ENCODE results near the gene CALML4.
"Not testable (repeated sequence)": the region's sequence is repeated elsewhere in the genome, so short reads cannot be mapped to it uniquely, and the experiment has no call there.

The CALML4 gene

DNA sequence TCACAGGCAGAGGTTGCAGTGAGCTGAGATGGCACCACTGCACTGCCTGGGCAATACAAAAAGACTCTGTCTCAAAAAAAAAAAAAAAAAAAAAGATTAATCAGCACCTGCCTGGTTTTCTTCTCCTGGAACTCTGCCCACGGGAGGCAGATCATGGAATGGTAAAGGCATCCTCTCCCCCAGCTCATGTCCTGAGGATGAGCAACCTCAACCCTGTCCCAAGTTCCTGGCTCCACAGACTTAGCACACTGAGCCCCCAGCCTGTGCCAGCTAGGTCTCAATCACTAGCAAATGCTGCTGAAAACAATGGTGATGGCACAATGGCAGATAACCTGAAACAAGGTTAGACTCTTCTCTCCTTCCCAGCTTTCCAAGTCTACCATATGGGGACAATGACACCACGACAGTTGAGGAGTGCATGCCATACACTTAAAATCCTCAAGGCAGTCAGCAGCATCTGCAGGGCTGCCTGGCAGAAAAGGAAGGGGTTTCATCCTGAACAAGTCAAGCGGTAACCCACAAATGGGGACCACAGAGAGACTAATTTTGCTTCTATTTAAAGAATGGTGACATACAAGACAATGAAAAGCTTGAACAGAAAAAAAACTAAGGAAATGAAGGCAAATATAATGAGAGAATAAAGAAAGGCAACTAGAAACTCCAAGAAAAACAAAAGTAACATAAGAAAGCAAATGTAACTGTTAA, 19.6 kb upstream of the CALML4 start:
- DNase-seq: no peak

DNA sequence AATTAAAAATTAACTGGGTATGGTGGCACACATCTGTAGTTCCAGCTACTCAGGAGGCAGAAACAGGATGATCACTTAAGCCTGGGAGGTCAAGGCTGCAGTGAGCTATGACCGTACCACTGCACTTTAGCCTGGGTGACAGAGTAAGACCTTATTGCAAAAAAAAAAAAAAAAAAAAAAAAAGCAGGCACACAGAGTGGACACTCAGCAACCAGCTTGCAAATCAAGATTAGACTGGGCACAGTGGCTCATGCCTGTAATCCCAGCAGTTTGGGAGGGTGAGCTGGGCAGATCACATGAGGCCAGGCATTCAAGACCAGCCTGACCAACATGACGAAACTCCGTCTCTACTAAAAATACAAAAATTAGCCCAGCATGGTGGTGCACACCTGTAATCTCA, 19.0 kb upstream of the CALML4 start:
- DNase-seq: no peak

DNA sequence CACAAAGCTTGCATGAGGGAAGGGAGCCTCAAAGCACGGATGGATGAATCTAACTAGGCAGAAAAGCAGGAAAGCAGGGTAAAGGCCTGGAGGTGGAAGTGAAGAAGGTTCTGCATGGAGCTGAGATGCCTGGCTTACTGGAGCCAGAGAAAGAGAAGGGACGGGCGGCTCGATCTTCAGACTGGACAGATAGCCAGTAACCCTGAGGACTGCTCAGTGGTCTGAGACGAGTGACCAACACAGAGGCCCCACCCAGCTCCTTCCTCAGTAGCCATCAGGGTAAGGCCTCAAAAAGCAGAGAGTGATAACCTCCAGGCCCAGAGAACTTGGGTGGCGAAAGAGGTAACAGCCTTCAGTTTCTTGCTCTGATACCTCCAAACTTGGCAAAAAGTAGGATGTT, 18.0 kb upstream of the CALML4 start:
- DNase-seq: no peak

DNA sequence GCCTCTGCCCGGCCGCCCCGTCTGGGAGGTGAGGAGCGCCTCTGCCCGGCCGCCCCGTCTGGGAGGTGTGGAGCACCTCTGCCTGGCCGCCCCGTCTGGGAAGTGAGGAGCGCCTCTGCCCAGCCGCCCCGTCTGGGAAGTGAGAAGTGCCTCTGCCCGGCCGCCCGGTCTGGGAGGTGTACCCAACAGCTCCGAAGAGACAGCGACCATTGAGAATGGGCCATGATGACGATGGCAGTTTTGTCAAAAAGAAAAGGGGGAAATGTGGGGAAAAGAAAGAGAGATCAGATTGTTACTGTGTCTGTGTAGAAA, 17.3 kb upstream of the CALML4 start:
- not testable (repeated sequence) for DNase-seq

DNA sequence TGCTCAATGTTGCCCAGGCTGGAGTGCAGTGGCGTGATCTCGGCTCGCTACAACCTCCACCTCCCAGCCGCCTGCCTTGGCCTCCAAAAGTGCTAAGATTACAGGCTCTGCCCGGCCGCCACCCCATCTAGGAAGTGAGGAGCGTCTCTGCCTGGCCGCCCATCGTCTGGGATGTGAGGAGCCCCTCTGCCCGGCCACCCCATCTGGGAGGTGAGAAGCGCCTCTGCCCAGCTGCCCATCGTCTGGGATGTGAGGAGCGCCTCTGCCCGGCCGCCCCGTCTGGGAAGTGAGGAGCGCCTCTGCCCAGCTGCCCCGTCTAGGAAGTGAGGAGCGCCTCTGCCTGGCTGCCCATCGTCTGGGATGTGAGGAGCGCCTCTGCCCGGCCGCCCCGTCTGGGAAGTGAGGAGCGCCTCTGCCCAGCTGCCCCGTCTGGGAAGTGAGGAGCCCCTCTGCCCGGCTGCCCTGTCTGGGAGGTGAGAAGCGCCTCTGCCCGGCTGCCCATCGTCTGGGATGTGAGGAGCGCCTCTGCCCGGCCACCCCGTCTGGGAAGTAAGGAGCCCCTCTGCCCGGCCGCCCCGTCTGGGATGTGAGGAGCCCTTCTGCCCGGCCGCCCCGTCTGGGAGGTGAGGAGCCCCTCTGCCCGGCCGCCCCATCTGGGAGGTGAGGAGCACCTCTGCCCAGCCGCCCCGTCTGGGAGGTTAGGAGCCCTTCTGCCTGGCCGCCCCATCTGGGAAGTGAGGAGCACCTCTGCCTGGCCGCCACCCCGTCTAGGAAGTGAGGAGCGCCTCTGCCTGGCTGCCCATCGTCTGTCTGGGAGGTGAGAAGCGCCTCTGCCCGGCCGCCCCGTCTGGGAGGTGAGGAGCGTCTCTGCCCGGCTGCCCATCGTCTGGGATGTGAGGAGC, 16.6 kb upstream of the CALML4 start:
- DNase-seq: not testable (repeated sequence)

DNA sequence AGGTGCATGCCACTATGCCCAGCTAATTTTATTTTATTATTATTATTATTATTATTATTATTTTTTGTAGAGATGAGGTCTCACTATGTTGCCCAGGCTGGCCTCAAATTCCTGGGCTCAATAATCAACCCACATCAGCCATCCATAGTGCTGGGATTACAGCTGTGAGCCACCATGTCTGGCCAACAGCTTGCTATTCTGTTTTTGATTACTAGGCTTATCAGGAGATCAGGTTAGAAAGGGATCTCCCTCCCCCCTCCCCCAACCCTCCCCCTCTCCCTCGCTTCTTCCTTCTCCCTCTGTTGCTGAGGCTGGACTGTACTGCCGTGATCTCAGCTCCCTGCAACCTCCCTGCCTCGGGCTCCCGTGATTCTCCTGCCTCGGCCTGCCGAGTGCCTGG, 15.8 kb upstream of the CALML4 start:
- no peak for DNase-seq

DNA sequence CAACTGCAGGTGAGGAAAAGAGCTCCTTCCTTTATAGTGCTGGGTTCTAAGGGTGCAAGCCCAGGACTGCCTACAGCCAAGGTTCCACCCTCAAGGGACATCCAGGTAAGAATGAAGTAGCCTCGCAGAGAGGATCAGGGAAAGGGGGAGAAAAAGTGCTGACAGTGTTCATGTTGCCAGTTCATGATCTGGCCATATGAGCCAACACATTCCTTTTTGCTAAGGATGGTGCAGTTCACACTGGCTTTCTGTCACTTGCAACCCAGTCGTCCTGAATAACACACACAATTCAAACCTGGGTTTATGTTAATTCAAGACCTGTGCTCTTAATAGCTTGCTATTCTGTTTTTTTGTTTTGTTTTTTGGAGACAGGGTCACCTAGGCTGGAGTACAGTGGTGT, 15.4 kb upstream of the CALML4 start:
- DNase-seq: no peak

DNA sequence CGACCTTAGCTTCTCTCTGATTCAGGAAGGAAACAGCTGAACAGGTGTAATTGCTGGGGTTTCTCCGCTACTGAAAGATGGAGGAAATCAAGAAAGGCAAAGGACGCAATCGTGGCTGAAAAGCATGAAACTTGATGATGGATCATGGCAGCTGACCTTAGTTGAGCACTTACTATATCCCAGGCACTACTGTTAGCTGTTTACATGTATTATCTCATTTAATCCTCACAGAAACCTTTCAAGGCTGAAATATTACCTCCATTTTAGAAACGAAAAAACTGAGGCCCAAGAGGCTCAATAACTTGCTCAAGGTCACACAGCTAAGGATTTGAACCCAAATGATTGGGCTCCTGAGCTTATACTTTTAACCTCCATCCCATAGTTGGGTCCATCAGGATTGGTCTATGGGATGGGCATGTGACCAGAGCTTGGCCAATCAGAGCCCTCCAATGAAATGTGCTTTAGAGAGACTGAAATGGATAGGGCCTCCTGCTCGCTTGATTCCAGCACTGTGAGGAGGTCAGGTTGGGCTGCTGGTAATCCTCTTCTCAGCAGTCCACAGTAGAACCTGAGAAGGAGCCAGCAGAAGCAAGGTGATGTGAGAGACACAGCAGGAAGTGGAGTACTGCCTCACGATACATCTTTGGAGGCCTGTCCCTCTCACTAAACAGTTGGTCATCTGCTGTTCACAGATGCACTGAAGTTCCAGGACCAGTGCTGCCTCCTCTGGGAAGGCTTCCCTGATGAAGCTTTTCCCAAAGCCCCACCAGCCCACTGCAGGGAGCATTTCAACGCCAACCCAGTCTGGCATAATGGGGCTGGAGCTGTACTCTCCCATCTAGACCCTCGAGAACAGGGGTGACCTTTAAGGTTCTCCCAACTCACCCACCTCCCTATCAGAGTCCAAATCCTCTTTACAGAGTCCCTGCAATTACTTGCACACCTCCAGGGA, 14.0 kb upstream of the CALML4 start:
- no peak for DNase-seq

DNA sequence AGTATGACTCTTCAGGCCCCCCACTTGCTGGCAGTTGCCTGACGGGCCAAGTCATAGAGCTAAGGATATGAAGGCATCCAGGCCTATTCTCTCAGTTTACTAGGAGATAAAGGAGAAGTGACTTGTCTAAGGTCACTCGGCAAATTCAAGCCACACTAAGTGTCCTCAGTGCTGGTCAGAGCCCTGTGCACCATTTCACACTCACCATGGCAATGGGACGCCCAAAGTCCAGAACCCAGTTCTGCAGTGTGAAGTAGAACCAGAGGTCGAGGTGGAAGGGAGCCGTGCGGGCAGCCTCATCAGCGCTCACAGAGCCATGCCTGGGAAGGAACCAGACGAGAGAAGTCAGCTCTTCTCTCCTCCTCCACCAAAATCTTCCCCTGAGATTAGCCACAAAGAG, 13.2 kb upstream of the CALML4 start:
- DNase-seq: no peak

DNA sequence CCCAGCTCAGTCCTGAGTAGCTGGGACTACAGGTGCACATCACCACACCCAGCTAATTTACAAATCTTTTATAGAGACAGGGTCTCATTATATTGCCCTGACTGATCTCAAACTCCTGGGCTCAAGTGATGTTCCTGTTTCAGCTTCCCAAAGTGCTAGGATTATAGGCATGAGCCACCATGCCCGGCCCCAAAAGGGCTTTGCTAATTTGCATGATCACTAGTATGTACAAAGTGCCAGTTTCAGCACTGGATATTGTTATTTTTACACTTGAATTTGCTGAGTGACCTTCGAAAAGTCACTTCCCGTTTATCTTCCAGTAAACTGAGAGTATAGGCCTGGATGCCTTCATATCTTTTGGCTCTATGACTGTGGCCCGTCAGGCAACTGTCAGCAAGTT, 12.2 kb upstream of the CALML4 start:
- no peak for DNase-seq

DNA sequence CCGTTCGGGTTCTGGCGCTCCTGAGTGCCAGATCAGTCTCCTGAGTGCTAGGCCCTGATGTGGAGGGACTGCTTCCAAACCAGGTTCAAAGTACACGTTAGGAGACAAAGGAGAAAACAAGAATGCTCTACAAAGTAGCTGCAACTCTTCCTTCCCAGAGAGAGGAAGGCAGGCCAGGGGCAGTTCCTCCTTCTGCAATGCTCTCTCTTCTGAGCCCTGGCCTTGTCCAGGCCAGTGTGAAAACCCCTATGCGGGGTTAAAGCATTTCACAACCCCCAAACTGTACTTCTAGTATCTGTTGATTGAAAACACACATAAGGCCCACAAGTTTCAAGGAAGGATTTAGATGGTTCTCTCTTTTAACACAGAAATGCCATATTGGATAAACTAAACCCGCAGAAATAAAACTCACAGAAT, 9.7 kb upstream of the CALML4 start:
- DNase-seq: no peak

DNA sequence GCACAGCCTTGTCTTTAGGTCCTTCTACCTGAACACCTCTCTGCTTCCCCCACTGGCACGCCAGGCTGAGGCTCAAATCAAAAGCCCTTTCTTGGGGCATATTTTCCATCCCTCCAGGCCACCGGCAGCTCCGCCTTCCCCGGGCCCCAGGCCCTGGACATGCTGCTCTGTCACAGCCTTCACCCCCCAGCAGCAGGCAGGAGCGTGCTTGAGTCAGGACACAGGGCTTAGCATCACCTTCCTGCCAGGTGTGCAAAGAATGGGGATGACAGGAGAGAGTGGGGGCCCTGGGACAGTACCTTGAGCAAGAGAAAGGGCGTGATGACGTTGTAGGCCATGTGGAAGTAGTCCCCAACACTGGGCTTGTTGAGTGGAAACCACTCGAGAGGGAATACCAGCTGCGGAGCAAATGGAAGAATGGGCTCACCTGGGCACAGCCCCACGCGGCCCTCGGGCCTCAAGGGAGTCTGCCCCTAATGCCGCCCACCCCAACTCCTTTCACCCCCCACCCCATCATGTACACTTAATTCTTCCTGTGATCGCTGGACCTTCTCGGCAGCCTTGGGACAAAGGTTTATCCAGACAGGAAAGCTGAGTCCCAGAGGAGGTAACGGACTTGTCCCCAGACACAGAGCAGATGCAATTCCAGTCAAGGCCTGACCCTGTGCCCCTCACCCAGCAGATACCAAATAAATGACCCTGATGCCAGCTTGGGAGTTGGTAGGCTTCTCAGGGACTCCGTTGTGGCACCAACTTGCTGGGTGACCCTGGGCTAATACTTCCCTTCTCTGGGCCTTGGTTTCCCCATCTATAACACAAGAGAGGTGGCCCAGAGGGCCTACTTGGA, 9.1 kb upstream of the CALML4 start:
- DNase-seq: no peak

DNA sequence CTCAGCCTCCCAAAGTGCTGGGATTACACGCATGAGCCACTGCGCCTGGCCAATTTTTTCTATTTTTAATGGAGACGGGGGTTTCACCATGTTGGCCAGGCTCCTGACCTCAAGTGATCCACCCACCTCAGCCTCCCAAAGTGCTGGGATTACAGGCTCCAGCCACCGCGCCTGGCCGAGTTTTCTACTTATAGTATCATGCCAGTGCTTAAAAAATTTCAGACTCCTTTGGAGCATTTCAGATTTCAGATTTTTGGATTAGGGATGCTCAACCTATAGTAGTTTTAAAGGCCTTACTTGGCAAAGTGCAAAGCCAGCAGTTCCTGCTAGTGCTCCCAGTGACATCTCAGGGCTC, 8.3 kb upstream of the CALML4 start:
- DNase-seq: not testable (repeated sequence)

DNA sequence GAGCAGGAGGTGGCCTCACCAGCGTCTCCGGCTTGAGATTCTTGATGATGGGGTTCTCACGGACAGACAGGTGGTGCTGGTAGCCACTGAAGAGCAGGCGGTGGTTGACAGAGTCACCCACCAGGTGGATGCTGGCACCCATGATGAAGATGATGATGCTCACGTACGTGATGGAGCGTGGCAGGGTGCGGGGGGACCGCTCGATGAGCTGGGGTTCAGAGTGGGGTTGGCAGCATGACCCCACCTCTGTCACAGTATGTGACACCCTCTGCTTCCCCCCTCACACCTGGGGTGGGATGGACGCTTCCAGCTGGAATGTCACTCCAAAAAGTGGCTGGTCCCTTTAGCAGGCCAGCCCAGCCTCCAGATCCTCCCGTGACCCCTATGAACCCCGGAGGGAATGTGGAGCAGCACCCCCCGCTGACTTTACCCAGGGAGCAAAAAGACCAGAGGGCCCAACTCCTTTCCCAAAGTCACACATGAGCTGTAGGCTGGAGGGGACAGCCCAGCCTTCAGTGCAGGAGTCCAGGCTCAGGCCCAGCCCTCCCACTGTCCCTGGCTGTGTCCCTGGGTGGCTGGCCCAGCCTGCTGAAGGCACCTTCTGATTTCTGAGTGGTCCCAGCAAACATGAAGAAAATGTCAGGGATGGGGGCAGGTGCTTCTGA, 6.7 kb upstream of the CALML4 start:
- DNase-seq: no peak

DNA sequence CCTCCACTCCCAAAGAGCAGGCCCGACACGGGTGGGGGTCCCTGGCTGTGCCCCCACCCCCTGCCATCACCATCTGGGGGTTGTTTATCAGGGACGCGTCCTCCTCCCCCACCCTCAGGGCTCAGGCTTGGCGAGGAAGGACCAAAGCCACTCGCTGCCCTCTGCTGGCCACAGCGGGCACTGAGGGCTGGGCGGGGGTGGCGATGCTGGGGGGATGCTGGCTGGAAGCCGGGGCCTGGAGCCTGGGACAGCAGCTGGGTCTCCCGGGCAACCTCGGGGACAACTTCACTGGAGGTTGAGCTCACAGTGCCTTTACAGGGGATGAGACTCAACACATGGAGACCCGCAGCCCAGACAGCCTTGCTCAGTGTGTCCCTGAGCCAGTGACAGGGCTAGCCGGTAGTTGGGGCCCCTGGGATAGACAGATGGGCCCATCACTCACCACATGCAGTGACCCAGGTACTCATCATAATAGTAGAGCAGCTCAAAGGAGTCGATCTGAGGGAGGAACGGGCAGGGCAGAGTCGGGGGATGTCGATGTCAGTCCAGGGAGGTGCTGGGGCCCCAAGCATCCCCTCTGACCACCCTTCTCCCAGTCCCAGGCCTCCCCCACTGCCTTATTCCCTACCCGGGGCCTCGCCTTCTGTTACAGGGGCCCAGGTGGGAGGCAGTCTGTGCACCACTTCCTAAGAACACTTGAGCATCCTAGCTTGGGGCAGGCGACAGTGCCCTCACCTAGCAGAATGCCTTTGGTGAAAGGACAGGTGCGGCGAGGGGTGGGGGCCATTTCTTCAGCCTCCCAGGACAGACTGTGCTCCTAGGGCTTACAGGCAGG, 5.9 kb upstream of the CALML4 start:
- no peak for DNase-seq

DNA sequence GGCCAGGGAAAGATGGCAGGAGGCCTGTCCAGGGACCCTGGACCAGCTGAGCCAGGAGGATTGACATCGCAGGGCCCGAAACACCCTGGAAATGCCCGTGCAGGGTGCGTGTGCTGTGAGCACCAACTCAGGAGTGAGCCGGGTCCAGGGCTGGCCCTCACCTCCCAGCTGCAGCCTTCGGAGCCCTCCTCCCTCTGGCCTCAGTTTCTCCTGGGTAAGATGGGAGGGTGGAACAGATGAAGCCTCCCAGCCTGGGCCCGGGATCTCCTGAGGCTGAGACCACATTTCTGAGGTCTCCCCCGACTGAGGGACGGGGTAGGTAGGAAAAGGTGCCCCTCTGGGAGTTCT, 5.3 kb upstream of the CALML4 start:
- no peak for DNase-seq

DNA sequence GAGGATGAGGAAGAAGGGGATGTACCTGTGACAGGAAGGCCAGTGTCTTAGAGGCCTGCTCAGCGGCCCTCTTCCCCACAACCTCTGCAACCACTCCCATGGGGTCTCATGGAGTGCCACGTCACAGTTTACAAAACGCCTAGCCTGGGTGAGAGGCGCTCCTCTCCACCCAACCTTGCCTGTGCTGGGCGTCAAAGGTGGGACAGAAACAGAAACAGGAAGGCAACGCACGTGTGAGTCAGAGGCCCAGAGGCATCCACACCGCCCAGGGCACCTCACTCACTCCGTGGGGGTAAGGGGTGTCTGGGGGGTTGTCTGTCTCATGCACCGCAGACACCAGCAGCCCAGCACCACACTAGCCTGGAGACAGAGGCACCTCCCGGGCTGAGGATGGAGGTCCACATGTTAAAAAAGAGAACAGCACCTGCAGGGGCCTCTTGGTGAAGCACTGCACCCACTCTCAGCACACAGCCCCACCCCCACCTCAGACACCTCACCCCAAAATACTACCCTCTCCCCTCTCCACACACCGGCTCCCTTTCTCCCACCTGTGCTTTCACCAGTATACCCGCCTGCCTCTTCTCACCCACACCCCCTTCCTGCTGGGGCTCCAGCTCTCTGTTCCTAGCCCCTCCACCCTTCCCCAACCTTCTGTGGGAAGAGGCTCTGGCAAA, 4.7 kb upstream of the CALML4 start:
- DNase-seq: no peak

DNA sequence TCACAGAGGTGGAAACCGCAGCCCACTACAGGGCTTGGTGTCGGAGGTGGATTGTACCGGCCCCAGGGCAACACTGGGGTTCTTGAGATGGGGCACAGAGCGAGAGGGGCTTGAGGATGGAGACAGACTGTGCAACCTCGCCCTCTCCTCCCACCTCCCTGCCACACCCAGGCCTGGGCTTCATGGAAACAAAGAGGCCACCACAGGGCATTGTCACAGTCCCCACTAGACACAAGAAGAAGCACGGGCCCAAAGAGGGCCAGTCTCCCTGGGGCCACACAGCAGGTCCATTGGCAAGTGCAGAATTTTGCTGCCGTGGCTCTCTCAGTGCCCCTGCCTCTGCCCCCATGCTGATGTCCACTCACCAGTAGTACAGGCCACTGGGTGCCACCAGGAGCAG, 4.1 kb upstream of the CALML4 start:
- no peak for DNase-seq

DNA sequence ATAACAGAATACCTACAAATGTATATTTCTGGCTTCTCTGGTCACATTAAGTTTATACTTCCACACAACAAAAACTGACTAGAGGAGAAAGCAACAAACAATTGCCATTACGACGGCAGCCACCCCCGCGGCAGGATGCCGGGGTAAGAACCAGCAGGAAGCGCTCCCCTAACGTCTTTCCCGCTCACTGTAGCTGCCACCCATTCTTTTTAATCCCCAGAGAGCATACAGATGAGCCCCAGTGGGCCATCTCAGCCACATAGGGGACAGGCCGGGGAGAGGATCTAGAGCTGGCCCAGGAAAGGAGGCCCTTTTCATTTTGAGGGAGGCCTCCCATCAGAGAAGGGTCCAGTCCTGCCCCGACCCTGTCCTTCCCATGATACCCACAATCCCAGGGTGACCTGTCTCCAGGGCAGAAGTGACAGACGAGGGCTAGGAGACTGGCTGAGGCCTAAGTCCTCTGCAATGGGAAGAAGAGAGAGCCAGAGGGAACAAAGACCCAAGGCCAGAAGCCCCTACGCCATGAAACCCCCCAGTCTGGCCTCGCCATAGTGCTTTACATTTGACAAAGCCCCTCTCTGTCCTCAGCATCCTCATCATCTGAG, 3.6 kb upstream of the CALML4 start:
- no peak for DNase-seq

DNA sequence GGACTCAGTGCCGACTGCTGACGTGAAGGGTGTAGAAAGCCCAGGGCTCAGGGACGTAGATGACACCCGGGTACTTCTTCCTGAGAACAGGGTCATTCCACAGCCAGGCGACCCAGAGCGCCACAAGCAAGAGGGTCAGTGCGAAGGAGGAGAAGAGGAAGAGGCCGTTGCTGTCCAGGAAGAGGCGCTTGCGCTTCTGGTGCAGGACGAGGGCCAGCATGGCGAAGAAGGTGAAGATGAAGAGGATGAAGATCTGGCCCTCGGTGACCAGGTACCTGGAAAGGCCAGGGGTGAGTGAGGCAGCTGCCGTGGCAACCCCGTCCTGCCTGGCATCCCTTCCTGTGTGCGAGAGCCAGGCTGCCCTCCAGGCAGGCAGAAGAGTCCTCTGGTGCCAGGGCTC, 3.0 kb upstream of the CALML4 start:
- DNase-seq: no peak
